NCI-H146 treated with DMSO at 0.1 percent for 48 hours (cell line): ENCODE measurements around the gene MTMR10.

Experiments
- DNase-seq: peaks from one replicate; lab custom pipeline; 2025; ENCODE audit not compliant: unreplicated experiment; lab: John Stamatoyannopoulos, UW

The MTMR10 gene

DNA sequence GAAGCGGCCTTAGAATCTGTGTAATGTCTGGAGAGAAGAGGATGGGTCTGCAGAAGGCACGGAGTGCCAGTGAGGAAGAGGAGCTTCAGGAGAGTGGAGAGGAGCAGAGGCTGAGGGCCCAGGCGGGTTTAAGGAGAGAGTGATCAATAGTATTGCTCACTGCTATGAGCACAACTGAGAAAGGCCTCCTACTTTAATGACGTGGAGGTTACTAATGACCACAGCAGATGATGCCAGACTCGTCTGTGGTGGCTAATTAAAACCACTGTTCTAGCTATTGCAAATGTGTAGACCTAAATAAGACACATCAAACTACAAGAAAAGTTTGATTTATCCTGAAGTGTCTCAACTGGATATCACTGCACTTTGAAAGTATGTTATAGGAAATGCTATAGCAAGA is 33.2 kb downstream of the MTMR10 start:
- DNase-seq = no peak

DNA sequence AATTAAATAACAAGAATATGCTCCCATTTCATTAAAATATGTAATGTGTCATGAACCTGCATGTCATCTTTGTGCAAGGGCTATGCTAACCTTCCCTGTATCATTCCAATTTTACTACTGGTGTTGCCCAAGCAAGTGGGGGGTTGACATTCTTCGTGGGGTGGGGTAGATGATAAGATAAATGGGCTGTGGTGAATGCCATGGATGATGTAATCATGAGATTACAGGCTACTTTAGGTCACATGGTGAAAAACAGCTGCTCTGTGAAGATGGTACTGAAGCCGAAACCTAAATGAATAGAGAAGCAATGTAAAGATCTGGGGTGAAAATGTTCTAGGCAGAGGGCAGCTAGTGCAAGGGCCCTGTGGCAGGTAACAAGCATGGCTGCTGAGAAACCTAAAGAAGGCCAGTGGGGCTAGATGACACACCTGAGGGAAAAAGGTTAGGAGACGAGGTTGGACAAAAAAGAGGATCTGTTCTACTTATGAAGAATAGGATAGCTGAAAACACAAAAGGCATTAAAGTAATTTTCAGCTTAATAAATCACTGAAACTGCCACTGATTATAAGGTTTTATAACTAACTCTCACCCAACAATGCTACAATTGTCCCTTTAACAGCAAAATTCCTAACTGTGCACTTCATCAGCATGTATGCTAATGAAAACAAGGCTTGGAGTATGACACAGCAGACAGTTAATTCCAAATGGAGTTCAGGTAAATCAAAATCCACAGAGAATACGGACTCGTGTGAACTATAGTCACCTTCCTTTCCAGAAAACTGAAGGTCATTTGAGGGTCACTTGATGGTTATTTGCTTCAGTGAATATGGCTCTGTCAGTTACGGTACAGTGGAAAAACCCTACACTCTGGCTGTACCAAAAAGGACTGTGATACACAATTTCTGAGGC is 35.0 kb downstream of the MTMR10 start:
- no peak for DNase-seq

DNA sequence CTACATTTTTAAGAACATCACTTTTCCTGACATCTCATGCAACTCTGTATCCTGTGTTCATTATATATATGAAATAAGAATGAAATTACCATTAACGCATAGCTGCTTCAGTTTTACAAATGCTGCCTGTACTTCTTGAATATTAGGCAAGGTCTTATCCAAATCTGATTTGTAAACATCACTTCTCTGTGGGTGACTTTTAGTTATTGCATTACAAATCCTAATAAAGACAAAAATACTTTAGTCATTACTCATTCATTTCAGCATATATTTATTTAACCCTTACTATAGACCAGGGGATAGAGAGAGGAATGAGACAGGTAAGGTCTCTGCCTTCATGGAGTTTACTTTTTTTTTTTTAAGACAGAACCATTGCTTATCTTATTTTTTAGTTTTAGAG is 36.8 kb downstream of the MTMR10 start:
- DNase-seq = no peak

DNA sequence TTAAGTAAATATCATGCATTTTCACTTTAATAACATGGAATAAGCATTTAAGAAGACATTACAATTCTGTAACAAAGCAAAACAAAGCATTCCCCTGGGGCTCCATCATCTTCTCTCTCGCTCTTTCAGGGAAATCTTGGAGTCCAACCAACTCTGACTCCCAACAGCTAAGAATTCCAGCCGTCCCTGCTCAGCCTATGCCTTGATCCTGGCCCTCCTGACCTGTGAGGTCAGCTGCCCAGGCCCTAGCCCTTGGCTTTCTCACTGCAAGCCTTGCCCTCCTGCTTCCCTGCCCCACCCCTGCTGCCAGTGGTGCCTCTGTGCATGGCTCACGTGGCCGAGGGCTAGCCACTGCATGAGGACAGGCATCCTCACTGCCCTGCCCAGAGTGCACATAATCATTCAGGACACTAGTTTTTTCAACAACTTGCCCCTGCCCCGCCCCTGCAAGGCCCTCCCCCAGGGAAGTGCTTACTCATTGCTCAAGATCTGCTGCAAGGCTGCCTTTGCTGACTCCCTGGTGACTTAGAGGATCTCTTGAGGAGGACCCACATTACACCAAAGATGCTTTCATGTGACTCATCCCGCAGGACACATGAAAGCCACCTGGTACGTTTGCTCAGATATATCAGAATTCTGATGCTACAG is 37.6 kb downstream of the MTMR10 start:
- no peak for DNase-seq

DNA sequence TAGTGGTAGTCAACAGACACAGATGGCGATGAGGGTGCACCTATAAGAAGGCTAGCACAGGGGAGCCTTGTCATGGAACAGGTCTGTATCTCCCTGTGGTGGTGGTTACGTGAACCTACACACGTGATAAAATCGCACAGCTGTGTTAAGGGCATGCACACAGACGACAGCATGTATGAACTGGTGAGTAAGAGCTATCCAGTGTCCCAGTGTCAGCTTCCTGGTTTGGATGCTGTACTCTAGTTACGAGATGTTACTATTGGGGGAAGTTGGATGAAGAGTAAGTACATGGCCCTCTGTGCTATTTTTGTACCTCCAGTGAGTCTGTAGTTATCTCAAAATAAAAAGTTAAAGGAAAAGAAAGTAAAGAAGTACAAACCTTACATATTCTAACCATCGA is 38.2 kb downstream of the MTMR10 start:
- DNase-seq = no peak

DNA sequence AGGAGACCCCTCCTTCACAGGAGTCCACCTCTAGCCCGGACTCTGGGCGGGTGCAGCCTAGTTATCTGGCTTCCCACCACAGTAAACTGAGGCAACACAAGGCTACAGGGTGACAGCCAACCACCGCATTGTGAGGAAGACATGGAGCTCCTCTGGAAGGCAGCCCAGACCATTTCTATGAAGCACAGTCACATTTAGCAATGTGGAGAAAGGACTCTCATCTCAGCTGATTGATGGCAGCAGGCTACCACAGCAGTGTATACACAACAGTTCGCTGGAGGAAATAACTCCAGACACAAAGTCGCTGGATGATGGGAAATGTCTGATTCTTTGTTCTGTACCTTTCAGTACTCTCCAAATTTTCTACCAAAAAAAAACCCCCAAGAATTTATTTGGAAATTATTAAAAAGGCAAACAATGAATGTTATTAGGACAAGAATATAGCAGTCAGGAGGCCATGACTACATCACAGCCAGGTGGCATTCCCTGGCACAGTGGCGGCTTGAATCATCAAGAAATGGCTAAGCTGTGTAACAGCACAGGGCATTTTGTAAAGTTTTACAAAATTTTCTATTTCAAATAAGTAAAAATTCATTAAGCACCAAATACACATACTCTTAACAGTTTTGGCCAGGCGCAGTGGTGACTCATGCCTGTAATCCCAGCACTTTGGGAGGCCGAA is 47.6 kb downstream of the MTMR10 start:
- DNase-seq = no peak

DNA sequence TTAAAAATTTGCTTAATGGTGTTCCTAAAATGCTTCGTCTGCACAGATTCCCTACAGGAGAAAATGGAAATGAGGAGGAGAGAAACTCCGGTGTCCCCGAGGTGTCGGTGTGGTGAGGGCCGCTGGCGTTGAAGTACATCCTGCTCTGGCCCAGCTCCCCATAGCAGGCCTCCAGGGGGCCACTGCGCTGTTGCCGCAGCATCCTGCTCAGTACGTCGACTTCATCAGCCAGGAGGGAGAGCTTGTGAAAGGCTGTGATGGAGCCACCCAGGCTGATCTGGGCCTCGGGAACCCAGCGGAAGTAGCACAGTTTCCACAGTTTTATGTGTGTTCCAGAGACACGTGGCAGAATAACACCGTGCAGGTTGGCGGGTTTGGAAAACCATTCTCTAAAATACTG is 49.9 kb downstream of the MTMR10 start:
- DNase-seq = no peak

DNA sequence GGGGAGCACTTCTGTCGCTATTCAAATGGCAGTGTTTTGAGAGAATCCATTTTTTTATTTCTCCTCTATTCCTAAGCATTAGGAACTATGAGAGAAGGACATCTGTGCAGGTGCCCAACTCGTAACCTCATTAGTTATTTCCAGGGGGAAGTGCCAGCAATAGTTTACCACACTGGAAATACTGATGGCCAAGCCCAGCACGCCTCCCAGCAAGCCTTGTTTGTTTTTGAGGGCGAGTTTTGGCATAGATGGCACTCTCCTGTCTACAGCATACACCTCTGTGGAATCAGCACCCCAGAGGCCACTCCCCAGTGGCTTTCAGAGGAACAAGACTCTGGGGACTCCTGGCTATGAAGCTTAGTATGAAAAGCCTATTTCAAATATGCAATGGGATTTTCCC is 51.1 kb downstream of the MTMR10 start:
- no peak for DNase-seq

DNA sequence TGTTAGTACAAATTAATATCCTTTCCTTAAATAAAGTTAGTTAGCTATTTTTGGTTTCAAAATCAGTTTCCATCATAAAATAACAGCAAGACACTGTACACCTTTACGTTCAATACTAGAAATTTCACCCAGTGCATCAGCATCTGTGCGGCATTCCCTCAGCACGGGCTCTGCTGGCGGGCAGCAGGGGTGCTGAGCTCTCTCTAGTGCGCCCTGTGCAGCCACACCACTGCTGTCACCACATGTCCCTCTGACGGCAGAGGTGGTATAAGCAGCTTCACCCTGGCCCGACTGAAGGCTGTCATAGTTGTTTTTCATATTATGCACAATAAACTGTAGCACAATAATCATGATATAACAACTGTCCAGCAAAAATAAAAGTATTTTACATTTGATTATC is 52.3 kb downstream of the MTMR10 start:
- no peak for DNase-seq

DNA sequence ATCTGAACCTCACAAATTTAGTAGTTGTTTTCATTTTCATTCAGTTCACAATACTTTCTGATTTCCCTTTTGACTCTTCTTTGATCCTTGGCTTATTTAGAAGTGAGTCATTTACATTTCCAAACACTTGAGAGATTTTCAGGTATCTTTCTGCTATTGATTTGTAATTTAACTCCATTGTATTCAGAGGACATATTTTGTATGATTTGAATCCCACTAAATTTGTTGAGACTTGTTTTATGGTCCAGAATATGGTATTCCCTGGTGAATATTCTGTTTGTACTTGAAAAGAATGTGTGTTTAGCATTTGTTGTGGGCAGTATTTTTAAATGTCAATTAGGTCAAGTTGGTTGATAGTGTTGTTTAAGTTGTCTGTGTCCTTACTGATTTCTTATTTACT is 58.1 kb downstream of the MTMR10 start:
- no peak for DNase-seq

DNA sequence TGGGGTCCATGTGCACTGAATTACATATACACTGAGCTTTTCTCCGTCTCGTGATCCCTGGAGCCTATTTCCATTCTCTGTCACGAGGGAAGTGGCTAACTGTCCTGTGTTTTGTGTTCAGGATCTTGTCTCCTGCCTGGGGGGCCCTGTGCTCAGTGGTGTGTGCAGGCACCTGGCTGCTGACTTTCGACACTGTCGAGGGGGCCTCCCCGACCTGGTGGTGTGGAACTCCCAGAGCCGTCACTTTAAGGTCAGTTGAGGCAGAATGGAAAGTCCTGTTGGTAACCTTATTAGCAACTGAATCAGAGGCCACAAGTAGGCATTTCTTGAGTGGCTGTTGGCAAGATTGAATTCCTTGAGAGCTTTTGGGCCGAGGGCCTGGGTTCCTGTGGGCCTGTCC is 61.0 kb downstream of the MTMR10 start:
- no peak for DNase-seq

DNA sequence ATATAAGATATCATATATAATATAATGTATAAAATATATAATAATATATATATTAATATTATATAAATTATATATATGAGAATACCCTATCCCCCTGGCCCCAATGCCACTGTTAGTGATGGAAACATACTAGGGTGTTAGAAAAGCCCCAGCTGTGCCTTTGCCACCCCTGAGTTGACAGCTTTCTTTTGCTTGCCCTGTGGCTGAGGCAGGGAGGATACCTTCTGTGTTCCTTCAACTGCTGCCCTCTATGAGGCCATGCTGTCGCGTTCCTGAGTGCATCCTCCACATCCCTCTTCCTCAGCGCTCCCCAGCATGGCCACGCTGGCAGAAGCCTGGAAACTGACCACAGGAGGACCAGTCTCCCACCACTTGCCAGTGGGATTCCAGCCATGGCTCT is 61.4 kb downstream of the MTMR10 start:
- DNase-seq = no peak

DNA sequence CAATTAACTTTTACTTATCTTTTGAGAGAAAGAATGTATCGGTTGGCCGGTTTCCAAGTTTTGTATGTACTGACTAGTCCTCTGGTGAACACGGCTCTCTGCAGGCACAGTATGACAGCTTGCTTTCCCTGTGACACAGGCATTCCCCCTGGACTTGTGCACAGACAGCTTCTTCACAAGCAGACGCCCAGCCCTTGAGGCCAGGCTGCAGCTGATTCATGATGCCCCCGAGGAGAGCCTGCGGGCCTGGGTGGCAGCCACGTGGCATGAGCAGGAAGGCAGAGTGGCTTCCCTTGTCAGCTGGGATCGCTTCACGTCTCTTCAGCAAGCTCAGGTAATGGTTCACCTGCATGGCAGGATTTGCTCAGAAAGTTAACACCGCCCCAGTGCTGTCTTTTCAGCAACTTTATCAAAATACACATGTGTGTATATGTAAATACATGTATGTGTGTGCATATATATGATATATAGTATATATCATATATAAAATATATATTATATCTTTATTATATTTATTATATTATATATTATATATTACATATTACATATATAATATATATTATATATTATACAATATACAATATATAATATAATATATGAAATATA is 62.3 kb downstream of the MTMR10 start:
- DNase-seq = no peak

DNA sequence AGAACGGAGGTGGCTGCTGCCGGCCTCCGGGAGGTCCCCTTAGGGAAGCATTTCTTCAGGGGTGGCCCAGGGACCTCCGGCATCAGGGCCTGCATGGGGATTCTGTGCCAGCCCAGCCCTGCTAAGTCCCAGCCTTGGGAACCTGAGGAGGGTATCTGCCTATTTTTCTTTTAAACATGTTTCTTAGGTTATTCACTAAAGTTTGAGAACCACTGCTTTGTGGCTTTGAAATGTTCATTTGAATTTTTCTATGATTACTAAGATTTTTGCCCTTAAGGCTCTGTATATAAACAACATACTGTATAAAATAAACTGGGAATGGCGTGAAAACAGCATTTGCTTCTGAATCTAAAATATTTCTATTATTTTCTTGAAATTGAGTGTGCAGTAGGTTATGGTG is 63.4 kb downstream of the MTMR10 start:
- DNase-seq = no peak

DNA sequence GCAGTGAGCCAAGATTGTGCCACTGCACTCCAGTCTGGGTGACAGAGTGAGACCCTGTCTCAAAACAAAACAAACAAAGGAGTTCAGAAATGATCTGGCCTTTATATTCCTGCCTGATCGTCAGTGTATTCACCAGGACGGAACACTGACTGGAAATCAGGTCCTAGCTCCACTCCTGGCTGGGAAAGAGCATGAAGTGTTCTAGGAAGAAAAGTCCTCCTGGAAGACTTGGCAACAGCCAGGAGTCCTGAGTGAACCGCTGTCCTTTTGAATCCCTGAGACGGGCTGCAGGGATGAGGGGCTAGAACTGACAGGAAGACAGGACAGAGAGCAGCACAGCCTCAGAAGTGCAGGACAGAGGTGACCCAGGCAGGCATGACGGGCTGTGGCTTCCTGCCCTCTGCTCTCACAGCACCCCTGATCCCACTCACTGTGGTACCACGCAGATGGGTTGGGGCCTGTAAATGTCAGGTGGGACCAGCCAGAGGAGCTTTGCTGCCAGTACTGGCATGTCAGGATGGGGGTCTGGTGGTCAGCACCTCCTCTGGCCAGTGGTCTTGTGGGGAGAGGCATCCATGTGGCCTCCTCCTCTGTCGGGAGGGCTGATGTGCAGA is 64.2 kb downstream of the MTMR10 start:
- DNase-seq = no peak

DNA sequence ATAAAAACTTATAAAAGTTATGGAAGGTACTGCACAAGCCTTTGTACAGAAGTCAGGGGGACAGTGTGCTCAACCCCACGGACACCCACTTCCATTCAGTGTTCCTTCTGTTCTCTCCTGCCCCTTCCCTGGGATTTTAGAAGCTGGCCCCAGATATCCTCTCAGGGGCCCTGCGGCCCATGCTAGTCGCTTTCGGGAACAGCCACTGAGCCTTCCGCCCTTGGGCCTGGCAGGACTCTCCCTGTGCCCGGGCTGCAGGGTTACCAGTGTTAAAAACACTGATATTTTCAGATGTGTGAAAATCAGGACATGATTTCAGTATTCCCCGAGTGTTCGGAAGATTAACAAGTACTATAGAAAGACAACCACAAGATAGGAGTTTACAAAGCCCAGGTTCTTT is 65.3 kb downstream of the MTMR10 start:
- no peak for DNase-seq

DNA sequence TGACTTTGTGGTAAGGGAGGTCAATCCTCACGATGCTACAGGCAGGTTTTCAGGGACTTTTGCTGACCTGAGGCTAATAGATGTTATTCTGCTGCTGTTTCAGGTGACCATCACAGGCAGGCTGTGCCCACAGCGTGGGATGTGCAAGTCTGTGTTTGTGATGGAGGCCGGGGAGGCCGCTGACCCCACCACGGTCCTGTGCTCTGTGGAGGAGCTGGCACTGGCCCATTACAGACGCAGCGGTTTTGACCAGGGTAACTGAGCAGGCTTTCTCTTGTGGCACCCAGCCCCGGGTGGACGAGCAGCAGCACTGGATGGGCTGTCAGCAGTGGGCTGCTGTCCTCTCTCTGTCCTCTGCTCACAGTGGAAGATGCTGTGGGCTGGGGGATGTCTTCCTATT is 65.7 kb downstream of the MTMR10 start:
- DNase-seq = no peak

DNA sequence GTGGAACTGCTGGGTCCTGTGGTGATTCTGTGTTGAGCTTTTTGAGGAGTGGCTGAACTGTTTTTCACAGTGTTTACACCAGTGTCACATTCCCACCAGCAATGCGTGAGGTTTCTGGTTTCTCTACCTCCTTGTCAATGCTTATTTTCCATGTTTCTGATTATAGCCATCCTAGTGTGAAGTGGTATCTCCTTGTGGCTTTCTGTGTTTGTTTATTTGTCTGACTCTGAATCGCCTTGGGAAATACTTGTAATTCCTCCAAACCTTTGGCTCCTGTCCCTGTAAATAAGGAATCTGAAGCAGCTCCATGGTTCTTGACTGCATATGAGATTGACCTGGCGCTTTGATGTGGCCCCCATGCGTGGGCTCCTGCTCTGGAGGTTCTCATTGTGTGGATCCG is 67.1 kb downstream of the MTMR10 start:
- DNase-seq = no peak

DNA sequence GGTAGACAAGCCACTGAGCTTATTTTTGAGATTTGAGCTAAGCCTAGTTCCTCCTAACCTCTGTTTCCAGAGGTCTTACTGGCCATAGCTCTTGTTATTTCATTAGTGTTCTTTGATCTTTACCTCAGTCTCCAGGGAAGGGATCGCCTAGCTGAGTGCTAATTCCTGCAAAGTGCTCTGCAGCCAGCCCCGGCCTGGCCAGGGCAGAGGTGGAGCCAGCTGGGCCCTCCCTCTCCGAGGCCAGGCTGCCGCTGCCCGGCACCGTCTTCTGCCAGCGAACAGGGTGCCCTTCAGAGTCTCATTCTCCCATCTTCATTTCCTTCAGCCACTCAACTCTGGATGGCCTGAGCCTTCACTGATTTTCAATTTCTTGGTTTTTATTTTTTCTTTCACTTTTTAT is 68.0 kb downstream of the MTMR10 start:
- no peak for DNase-seq

DNA sequence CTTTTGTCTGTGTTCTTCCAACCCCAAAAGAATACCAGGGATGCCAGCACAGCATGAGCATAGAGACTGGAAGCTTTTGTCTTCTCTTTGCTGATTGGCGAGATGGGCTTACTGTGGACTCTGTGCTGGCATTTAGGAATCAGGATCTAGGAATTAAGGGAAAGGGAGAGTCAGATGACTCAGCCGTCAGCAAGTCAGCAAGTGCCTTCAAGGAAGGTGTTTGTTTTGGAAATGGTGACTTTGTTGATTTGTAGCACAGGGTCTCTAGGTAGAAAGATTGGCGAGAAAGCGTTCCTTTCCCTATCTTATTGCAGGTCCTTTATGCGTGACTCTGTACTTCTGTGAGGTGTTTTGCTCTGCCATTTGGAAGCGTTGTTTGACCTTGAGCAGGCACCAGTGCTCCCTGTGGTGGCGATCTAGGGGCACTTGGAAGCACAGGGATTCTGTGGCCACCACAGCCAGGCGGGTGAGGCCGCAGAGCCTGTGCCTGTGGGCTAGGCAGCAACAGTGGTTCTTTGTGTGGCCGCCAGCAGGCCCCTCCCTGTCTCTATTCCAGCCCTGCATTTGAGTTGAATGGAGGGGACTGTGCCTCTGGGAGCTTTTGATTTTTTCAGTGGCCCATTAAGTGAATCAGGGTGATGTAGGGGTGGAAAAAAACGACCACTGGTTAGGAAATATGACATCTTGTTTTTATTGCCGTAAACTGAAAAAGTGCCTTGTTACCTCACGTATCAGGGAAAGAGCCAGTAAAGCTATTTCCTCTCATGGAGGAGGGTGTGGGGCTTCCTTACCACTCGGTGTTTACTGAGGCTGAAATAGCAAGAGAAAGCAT is 68.7 kb downstream of the MTMR10 start:
- no peak for DNase-seq
